Kidney (tissue), 14 donors: ENCODE results near the gene KCNQ1OT1. TPM values are rescaled to one million over a fixed set of nuclear protein-coding genes. Genes with fewer than 3 reads are reported as not detected.

ENCODE experiments used
- DNase-seq, 5 donors: peaks; one replicate each; pipeline ENCODE4 v3.0.0-alpha.2; 2013 to 2020
- FAIRE-seq: peaks from 2 replicates; lab custom pipeline; 2012; peaks lifted over from hg19 to GRCh38; lab: Jason Lieb, UNC
- H3K27ac ChIP-seq, 2 donors: one replicate each; pipeline ENCODE4 v1.7.0; 2013; ENCODE audit warnings: low read depth in 2 of 2, low read length in 2 of 2, inconsistent platforms in 1 of 2
- H3K27me3 ChIP-seq: one replicate; pipeline ENCODE4 v1.7.1; 2013; ENCODE audit warnings: low read length, inconsistent platforms; ENCODE audit not compliant: control insufficient read depth, insufficient read depth
- H3K36me3 ChIP-seq, 3 donors: one replicate each; pipeline versions ENCODE4 v1.7.0 to v1.7.1; 2013; ENCODE audit warnings: low read length in 3 of 3, control low read depth in 1 of 3, inconsistent platforms in 1 of 3; ENCODE audit not compliant: insufficient read depth in 3 of 3, control insufficient read depth in 2 of 3
- H3K4me1 ChIP-seq, 3 donors: one replicate each; pipeline versions ENCODE4 v1.7.0 to v1.7.1; 2013; ENCODE audit warnings: low read length in 3 of 3, inconsistent platforms in 1 of 3, low read depth in 1 of 3; ENCODE audit not compliant: control insufficient read depth in 2 of 3, insufficient read depth in 2 of 3
- H3K4me3 ChIP-seq, 3 donors: one replicate each; pipeline versions ENCODE4 v1.7.0 to v1.8.1; 2013; ENCODE audit warnings: low read length in 3 of 3, control low read depth in 1 of 3, inconsistent platforms in 1 of 3
- H3K9ac ChIP-seq, 3 donors: one replicate each; pipeline versions ENCODE4 v1.7.0 to v1.7.1; 2013; ENCODE audit warnings: low read length in 3 of 3, control low read depth in 1 of 3, inconsistent platforms in 1 of 3
- H3K9me3 ChIP-seq, 3 donors: one replicate each; pipeline versions ENCODE4 v1.7.0 to v1.7.1; 2013; ENCODE audit warnings: low read length in 3 of 3, control low read depth in 1 of 3, inconsistent platforms in 1 of 3; ENCODE audit not compliant: control insufficient read depth in 2 of 3, insufficient read depth in 1 of 3
- CTCF ChIP-seq: IDR thresholded peaks from 3 replicates; pipeline ENCODE4 v1.5.1; 2012; ENCODE audit warnings: mild to moderate bottlenecking, moderate library complexity, borderline replicate concordance; ENCODE audit not compliant: insufficient read depth; ENCODE audit errors: extremely low read depth
- intact Hi-C: fragments of 100-400 bp; cut with DNase I; formaldehyde crosslinking; loops from one replicate; pipeline ENCODE4 v1.11.1; 2022
- polyA plus RNA-seq: library from polyadenylated mRNA; stranded (reverse); fragments of 350-450 nt; fragmentation: Illumina TruSeq; extraction: RNeasy Lipid Tissue Mini Kit (QIAGEN cat#74804); gene quantifications from one replicate; pipeline ENCODE4 v1.2.3, GENCODE V29; 2014; ENCODE audit warnings: low read depth, low replicate concordance; ENCODE audit not compliant: insufficient read depth
- total RNA-seq: library from RNA; stranded (reverse); fragmentation: NEBNext Ultra II Directional; extraction: Animal tissue kit (Norgen Biotek cat#: 25700); gene quantifications from one replicate; pipeline ENCODE4 v1.2.1, GENCODE V29; 2021
- donor health status: control.
- donor health status: control.
- donor health status: control.
- donor health status: control.
- donor health status: control.
- donor health status: DM: yes; HTN: yes; CAD: no.
- donor health status: Normal renal cell carcinoma (clear cell type).

The KCNQ1OT1 gene
- total and polyA plus RNA-seq, 2 donors from 2014 or later: 0.22 to 4.4 TPM

GRCh38 chr11:2590131-2590964 lies 109.4 kb downstream of the KCNQ1OT1 start:
- intact Hi-C loops: no loop called here
- no peaks in the 10 kb centered on the region for H3K27me3 ChIP-seq
- no peak for TF ChIP-seq CTCF
- no peaks in the 10 kb centered on the region for H3K9me3 ChIP-seq
- H3K36me3 ChIP-seq: no peaks in the 10 kb centered on the region
- no peak overlapping the region for H3K9ac ChIP-seq
- DNase-seq: peak in 2 of 5 donors; percentile 28 to 51
- no peak overlapping the region for H3K27ac ChIP-seq
- FAIRE-seq: no peak
- H3K4me1 ChIP-seq: no peaks in the 10 kb centered on the region
- H3K4me3 ChIP-seq: no peak overlapping the region

GRCh38 chr11:2589538-2589934 lies 110.3 kb downstream of the KCNQ1OT1 start:
- Histone ChIP-seq H3K27me3 (no peaks in the 10 kb centered on the region), H3K4me3 (no peak overlapping the region), H3K36me3 (no peaks in the 10 kb centered on the region), H3K9me3 (no peaks in the 10 kb centered on the region), H3K4me1 (no peaks in the 10 kb centered on the region), H3K9ac (no peak overlapping the region), H3K27ac (no peak overlapping the region)
- intact Hi-C loops: no loop called here
- TF ChIP-seq CTCF: no peak
- FAIRE-seq: no peak
- DNase-seq: peak in 2 of 5 donors; percentile 28 to 55

- intact Hi-C loops: no loop called here
- Histone ChIP-seq H3K36me3 (no peaks in the 10 kb centered on the region), H3K9me3 (no peaks in the 10 kb centered on the region), H3K4me3 (no peak overlapping the region), H3K4me1 (no peaks in the 10 kb centered on the region), H3K27me3 (no peaks in the 10 kb centered on the region), H3K9ac (no peak overlapping the region), H3K27ac (no peak overlapping the region)
- no peak for TF ChIP-seq CTCF
- no peak for FAIRE-seq
- DNase-seq: peak in 2 of 5 donors; percentile 42 to 63
These were observed 110.8 kb downstream of the KCNQ1OT1 start for GRCh38 chr11:2588809-2589537.
